Panc1 (cell line): ENCODE data around the gene KIAA1191. TPM values are rescaled to one million over a fixed set of nuclear protein-coding genes. Genes with fewer than 3 reads are reported as not detected.

ENCODE experiments used
- ATAC-seq: fragments of 200-7000 bp; cut with Tn5 transposase; 2 replicates; pipeline ENCODE4 v1.9.1; 2020; ENCODE audit warnings: mild to moderate bottlenecking, moderate library complexity
- BruUV-seq: library from RNA; stranded (reverse); fragments of 400-500 nt; replicated peaks from 2 replicates; lab custom pipeline; 2021; lab: Mats Ljungman, UMichigan
- CTCF ChIA-PET: fragments of 300-600 bp; sonication (Branson Sonifier 250); formaldehyde crosslinking; loops from one replicate; lab custom pipeline; 2022; ENCODE audit warnings: antibody characterized with exemption; lab: Charles Lee
- POLR2A ChIA-PET: fragments of 300-600 bp; sonication (Branson Sonifier 250); formaldehyde crosslinking; loops from one replicate; lab custom pipeline; 2022; ENCODE audit warnings: antibody characterized with exemption; lab: Charles Lee
- DNase-seq: peaks from one replicate; pipeline ENCODE4 v3.0.0-alpha.2; 2010; ENCODE audit warnings: low read depth, low spot score
- H3K27ac ChIP-seq: 2 replicates; pipeline ENCODE4 v1.5.1; 2011; ENCODE audit warnings: mild to moderate bottlenecking, low read length, inconsistent platforms
- H3K27me3 ChIP-seq: fragments of 200-500 bp; sonication (Bioruptor generic); 2 replicates; pipeline ENCODE4 v1.6.0; 2014; ENCODE audit warnings: low read length, inconsistent platforms; ENCODE audit not compliant: control insufficient read depth, insufficient read depth
- H3K36me3 ChIP-seq: fragments of 200-500 bp; sonication (Bioruptor generic); 2 replicates; pipeline ENCODE4 v1.5.1; 2014; ENCODE audit warnings: inconsistent platforms, mild to moderate bottlenecking, low read length, moderate library complexity; ENCODE audit not compliant: control insufficient read depth, insufficient read depth
- H3K4me1 ChIP-seq: 2 replicates; pipeline ENCODE4 v1.5.1; 2011; ENCODE audit warnings: inconsistent platforms, mild to moderate bottlenecking, low read length, moderate library complexity; ENCODE audit not compliant: control insufficient read depth, insufficient read depth
- H3K4me3 ChIP-seq, 2 experiments: 2 replicates each; pipeline ENCODE4 v1.5.1; 2011 to 2012; ENCODE audit warnings: low read depth in 2 of 2, low read length in 2 of 2, mild to moderate bottlenecking in 2 of 2, inconsistent platforms in 1 of 2, moderate library complexity in 1 of 2
- H3K9me3 ChIP-seq: fragments of 200-500 bp; sonication (Bioruptor generic); 2 replicates; pipeline ENCODE4 v1.5.1; 2014; ENCODE audit warnings: low read depth, mild to moderate bottlenecking, inconsistent platforms, low read length, moderate library complexity; ENCODE audit not compliant: control insufficient read depth, insufficient read depth
- POLR2AphosphoS5 ChIP-seq: IDR thresholded peaks from 2 replicates; pipeline ENCODE4 v1.6.1; 2012; ENCODE audit warnings: mild to moderate bottlenecking, low read depth, low read length, moderate library complexity
- SIN3A ChIP-seq: IDR thresholded peaks from 2 replicates; pipeline ENCODE4 v1.6.1; 2012; ENCODE audit warnings: low read depth, mild to moderate bottlenecking, low read length, moderate library complexity, borderline replicate concordance; ENCODE audit not compliant: insufficient read depth
- TCF7L2 ChIP-seq: IDR thresholded peaks from 2 replicates; pipeline ENCODE4 v1.6.1; 2011; ENCODE audit warnings: mild to moderate bottlenecking, low read depth, low read length, inconsistent platforms
- in situ Hi-C: cut with HindIII; loops from 2 replicates; pipeline ENCODE4 v1.10.0; 2016; ENCODE audit warnings: low sequenced_read_pairs, low pct_unique_long_range_greater_than_20kb
- intact Hi-C: fragments of 100-400 bp; cut with micrococcal nuclease; formaldehyde crosslinking; loops from one replicate; pipeline ENCODE4 v1.10.0; 2022; ENCODE audit not compliant: unreplicated experiment
- total RNA-seq: library from RNA; stranded (reverse); gene quantifications from one replicate; pipeline ENCODE4 v1.2.1, GENCODE V29; 2021; ENCODE audit not compliant: unreplicated experiment
- TF ChIP-seq, protein P1 (sequence below), 2 experiments: IDR thresholded peaks; 2 replicates each; pipeline ENCODE4 v1.6.1; 2011 to 2012; ENCODE audit warnings: low read depth in 2 of 2, control low read depth in 1 of 2, low read length in 1 of 2, mild to moderate bottlenecking in 1 of 2, moderate library complexity in 1 of 2; ENCODE audit not compliant: insufficient read depth in 1 of 2
- TF ChIP-seq, protein P2 (sequence below): fragments of 450-650 bp; IDR thresholded peaks from 2 replicates; pipeline ENCODE4 v1.5.1; 2017; ENCODE audit warnings: mild to moderate bottlenecking

KIAA1191 gene
- total RNA-seq, 1 experiment from 2014 or later: 92.3 TPM

DNA sequence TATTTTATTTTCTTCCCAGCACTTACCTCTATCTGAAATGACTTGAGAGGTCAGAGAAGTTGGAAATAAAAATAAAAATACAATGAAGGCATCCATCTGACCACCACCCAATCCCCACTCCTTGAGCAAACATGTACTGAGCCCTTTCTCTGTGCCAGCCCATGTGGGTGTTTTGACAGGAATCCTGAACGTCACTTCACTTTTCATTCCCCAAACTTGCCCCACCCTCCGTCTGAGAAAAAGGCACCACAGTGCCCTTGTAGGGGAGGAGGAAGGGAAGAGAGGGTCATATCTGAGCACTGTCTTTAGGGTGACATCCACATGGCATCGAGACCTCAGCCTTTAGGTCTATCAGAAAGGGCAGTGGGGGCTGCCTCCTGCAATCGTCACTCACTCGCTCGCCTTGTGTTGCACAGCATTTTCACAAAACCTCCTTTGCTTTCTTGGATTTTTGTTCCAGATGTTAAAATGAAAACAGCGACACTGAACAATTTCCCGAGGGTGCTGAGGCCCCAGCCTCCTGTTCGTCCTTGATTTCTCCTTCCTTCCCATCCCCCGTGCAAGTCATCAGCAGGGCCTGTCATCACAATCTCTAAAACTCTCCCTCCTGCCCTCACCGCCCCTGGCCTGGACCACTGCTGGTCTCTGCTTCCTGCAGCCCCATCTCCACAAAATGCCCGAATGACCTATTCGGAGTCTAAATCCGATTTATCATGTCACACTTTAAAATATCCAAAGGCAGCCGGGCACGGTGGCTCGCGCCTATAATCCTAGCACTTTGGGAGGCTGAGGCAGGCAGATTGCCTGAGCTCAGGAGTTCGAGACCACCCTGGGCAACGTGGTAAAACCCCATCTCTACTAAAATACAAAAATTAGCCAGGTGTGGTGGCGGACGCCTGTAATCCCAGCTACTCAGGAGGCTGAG lies 40.0 kb upstream of the KIAA1191 start:
- no TSS peak for BruUV-seq
- POLR2A ChIA-PET: interaction anchor here (0.5 to 0.6 kb wide), 2 partner anchors 7 to 63 kb away, joined by 3 to 12 read pairs; no protein-coding TSS in a partner anchor
- ATAC-seq (no peak), DNase-seq (no peak)
- H3K36me3 ChIP-seq: no peaks in the 10 kb centered on the region
- intact Hi-C loops (no loop called here), in situ Hi-C loops (no loop called here)
- TF ChIP-seq TCF7L2 (no peak), SIN3A (no peak), POLR2AphosphoS5 (no peak)
- TF ChIP-seq, protein P1, sequence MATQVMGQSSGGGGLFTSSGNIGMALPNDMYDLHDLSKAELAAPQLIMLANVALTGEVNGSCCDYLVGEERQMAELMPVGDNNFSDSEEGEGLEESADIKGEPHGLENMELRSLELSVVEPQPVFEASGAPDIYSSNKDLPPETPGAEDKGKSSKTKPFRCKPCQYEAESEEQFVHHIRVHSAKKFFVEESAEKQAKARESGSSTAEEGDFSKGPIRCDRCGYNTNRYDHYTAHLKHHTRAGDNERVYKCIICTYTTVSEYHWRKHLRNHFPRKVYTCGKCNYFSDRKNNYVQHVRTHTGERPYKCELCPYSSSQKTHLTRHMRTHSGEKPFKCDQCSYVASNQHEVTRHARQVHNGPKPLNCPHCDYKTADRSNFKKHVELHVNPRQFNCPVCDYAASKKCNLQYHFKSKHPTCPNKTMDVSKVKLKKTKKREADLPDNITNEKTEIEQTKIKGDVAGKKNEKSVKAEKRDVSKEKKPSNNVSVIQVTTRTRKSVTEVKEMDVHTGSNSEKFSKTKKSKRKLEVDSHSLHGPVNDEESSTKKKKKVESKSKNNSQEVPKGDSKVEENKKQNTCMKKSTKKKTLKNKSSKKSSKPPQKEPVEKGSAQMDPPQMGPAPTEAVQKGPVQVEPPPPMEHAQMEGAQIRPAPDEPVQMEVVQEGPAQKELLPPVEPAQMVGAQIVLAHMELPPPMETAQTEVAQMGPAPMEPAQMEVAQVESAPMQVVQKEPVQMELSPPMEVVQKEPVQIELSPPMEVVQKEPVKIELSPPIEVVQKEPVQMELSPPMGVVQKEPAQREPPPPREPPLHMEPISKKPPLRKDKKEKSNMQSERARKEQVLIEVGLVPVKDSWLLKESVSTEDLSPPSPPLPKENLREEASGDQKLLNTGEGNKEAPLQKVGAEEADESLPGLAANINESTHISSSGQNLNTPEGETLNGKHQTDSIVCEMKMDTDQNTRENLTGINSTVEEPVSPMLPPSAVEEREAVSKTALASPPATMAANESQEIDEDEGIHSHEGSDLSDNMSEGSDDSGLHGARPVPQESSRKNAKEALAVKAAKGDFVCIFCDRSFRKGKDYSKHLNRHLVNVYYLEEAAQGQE (IDR thresholded peaks at IDR 0.05; ENCODE audit: insufficient read depth in 1 of 2, low read depth in 2 of 2, low read length in 1 of 2): no peak
- TF ChIP-seq, protein P2, sequence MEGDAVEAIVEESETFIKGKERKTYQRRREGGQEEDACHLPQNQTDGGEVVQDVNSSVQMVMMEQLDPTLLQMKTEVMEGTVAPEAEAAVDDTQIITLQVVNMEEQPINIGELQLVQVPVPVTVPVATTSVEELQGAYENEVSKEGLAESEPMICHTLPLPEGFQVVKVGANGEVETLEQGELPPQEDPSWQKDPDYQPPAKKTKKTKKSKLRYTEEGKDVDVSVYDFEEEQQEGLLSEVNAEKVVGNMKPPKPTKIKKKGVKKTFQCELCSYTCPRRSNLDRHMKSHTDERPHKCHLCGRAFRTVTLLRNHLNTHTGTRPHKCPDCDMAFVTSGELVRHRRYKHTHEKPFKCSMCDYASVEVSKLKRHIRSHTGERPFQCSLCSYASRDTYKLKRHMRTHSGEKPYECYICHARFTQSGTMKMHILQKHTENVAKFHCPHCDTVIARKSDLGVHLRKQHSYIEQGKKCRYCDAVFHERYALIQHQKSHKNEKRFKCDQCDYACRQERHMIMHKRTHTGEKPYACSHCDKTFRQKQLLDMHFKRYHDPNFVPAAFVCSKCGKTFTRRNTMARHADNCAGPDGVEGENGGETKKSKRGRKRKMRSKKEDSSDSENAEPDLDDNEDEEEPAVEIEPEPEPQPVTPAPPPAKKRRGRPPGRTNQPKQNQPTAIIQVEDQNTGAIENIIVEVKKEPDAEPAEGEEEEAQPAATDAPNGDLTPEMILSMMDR: no peak
- CTCF ChIA-PET: no interaction called here
- H3K4me3 ChIP-seq: no peak overlapping the region
- no peaks in the 10 kb centered on the region for H3K9me3 ChIP-seq
- H3K27ac ChIP-seq: no peak overlapping the region
- no peaks in the 10 kb centered on the region for H3K27me3 ChIP-seq
- H3K4me1 ChIP-seq: no peaks in the 10 kb centered on the region

DNA sequence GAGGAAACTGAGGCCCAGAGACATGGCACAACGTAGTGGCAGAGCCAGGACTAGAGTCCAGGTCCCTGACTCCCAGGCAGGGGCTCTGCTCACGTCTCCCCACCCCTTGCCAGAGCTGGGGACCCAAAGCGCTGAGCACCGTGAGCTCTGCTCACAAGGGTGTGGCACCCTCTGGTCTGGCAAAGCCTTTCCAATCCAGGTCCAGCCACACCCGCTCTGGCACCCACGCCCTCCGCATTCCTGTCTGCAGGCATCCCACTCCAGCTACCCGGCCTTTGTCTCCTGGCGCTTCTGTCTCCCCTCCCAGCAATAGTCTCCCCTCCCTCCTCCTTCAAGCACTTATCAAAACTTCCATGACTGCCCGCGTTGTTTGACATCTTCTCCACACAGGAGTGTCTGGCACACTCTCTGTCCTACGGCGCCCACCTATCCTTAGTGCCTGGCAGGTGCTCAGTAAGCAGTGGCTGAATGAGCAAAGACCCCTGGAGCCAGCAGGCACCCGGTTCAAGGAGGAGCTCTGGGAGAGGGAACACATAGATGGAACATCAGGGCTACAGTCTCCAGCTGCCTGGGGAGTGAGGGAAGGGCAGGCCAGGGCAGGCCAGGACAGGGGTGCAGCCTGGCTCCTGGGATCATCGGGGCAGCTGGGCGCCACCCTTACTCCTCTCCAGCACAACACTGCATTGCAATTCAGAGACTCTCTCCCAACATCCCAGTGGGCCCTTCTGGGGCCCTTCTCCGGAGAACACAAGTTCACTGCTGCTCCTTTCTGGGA lies 39.0 kb upstream of the KIAA1191 start:
- POLR2A ChIA-PET: interaction anchor here (0.5 to 0.7 kb wide), 3 partner anchors 8 to 113 kb away, joined by 3 to 12 read pairs (median 3); no protein-coding TSS in a partner anchor
- intact Hi-C loops (no loop called here), in situ Hi-C loops (no loop called here)
- Histone ChIP-seq H3K4me1 (no peaks in the 10 kb centered on the region), H3K27me3 (no peaks in the 10 kb centered on the region), H3K27ac (no peak overlapping the region), H3K4me3 (no peak overlapping the region), H3K36me3 (no peaks in the 10 kb centered on the region), H3K9me3 (no peaks in the 10 kb centered on the region)
- no TSS peak for BruUV-seq
- ATAC-seq (no peak), DNase-seq (no peak)
- CTCF ChIA-PET: no interaction called here
- TF ChIP-seq, protein P1 (IDR thresholded peaks at IDR 0.05; ENCODE audit: insufficient read depth in 1 of 2, low read depth in 2 of 2, low read length in 1 of 2): no peak
- TF ChIP-seq TCF7L2 (no peak), SIN3A (no peak), POLR2AphosphoS5 (no peak)
- TF ChIP-seq, protein P2: no peak
